Astrocyte (in vitro differentiated cells and primary cell): ENCODE data around the gene PILRA. TPM values are rescaled to one million over a fixed set of nuclear protein-coding genes. Genes with fewer than 3 reads are reported as not detected.

Source experiments
- DNase-seq: peaks from one replicate; pipeline ENCODE4 v3.0.0-alpha.2; 2010; ENCODE audit warnings: low read depth
- FAIRE-seq: peaks from 2 replicates; lab custom pipeline; 2011; peaks lifted over from hg19 to GRCh38; lab: Jason Lieb, UNC
- H2AFZ ChIP-seq: 2 replicates; pipeline ENCODE4 v1.6.0; 2012; ENCODE audit warnings: low read depth, low read length, inconsistent platforms
- H3K27ac ChIP-seq: 2 replicates; pipeline ENCODE4 v1.5.1; 2011; ENCODE audit warnings: low read depth, low read length, inconsistent platforms
- H3K27me3 ChIP-seq: 2 replicates; pipeline ENCODE4 v1.6.0; 2011; ENCODE audit warnings: low read length, inconsistent platforms; ENCODE audit not compliant: insufficient read depth
- H3K36me3 ChIP-seq: 2 replicates; pipeline ENCODE4 v1.5.1; 2011; ENCODE audit warnings: low read length, inconsistent platforms; ENCODE audit not compliant: insufficient read depth
- H3K4me1 ChIP-seq: 2 replicates; pipeline ENCODE4 v1.5.1; 2011; ENCODE audit warnings: low read length, inconsistent platforms; ENCODE audit not compliant: insufficient read depth
- H3K4me2 ChIP-seq: 2 replicates; pipeline ENCODE4 v1.6.0; 2012; ENCODE audit warnings: low read length, inconsistent platforms
- H3K4me3 ChIP-seq: 2 replicates; pipeline ENCODE4 v1.5.1; 2011; ENCODE audit warnings: low read depth, mild to moderate bottlenecking, low read length, inconsistent platforms; ENCODE audit not compliant: insufficient read depth
- H3K79me2 ChIP-seq: 2 replicates; pipeline ENCODE4 v1.6.0; 2012; ENCODE audit warnings: mild to moderate bottlenecking, low read length, inconsistent platforms; ENCODE audit not compliant: insufficient read depth
- H3K9ac ChIP-seq: 2 replicates; pipeline ENCODE4 v1.6.0; 2012; ENCODE audit warnings: mild to moderate bottlenecking, low read length, inconsistent platforms
- H3K9me3 ChIP-seq: 2 replicates; pipeline ENCODE4 v1.5.1; 2012; ENCODE audit warnings: low read depth, mild to moderate bottlenecking, low read length, inconsistent platforms; ENCODE audit not compliant: insufficient read depth
- H4K20me1 ChIP-seq: 2 replicates; pipeline ENCODE4 v1.6.0; 2012; ENCODE audit warnings: low read length, inconsistent platforms; ENCODE audit not compliant: insufficient read depth
- H3K27ac Mint-ChIP-seq: one replicate; pipeline ENCODE4 v1.8.0; 2021; ENCODE audit warnings: mild to moderate bottlenecking, mixed read lengths; ENCODE audit not compliant: unreplicated experiment
- H3K27me3 Mint-ChIP-seq: one replicate; pipeline ENCODE4 v1.8.0; 2021; ENCODE audit warnings: low read depth, mixed read lengths; ENCODE audit not compliant: unreplicated experiment
- H3K36me3 Mint-ChIP-seq: one replicate; pipeline ENCODE4 v1.8.0; 2021; ENCODE audit warnings: low read depth, mixed read lengths; ENCODE audit not compliant: unreplicated experiment
- H3K4me1 Mint-ChIP-seq: one replicate; pipeline ENCODE4 v1.8.0; 2021; ENCODE audit warnings: low read depth, mixed read lengths; ENCODE audit not compliant: unreplicated experiment
- H3K4me3 Mint-ChIP-seq: one replicate; pipeline ENCODE4 v1.8.0; 2021; ENCODE audit warnings: mild to moderate bottlenecking, moderate library complexity, mixed read lengths; ENCODE audit not compliant: unreplicated experiment
- H3K9me3 Mint-ChIP-seq: one replicate; pipeline ENCODE4 v1.8.0; 2021; ENCODE audit warnings: mild to moderate bottlenecking, mixed read lengths; ENCODE audit not compliant: unreplicated experiment
- CTCF ChIP-seq: IDR thresholded peaks from 2 replicates; pipeline ENCODE4 v1.5.1; 2011; ENCODE audit warnings: low read depth, mild to moderate bottlenecking, inconsistent platforms, low read length, moderate library complexity; ENCODE audit not compliant: insufficient read depth
- EZH2 ChIP-seq: IDR thresholded peaks from 2 replicates; pipeline ENCODE4 v1.6.1; 2012; ENCODE audit warnings: mild to moderate bottlenecking, low read length, inconsistent platforms; ENCODE audit not compliant: insufficient read depth
- total RNA-seq: library from RNA; stranded (reverse); gene quantifications from 2 replicates; pipeline ENCODE4 v1.2.1, GENCODE V29; 2021

The PILRA gene
- total RNA-seq, 1 donor from 2014 or later = 2.3 TPM

DNA sequence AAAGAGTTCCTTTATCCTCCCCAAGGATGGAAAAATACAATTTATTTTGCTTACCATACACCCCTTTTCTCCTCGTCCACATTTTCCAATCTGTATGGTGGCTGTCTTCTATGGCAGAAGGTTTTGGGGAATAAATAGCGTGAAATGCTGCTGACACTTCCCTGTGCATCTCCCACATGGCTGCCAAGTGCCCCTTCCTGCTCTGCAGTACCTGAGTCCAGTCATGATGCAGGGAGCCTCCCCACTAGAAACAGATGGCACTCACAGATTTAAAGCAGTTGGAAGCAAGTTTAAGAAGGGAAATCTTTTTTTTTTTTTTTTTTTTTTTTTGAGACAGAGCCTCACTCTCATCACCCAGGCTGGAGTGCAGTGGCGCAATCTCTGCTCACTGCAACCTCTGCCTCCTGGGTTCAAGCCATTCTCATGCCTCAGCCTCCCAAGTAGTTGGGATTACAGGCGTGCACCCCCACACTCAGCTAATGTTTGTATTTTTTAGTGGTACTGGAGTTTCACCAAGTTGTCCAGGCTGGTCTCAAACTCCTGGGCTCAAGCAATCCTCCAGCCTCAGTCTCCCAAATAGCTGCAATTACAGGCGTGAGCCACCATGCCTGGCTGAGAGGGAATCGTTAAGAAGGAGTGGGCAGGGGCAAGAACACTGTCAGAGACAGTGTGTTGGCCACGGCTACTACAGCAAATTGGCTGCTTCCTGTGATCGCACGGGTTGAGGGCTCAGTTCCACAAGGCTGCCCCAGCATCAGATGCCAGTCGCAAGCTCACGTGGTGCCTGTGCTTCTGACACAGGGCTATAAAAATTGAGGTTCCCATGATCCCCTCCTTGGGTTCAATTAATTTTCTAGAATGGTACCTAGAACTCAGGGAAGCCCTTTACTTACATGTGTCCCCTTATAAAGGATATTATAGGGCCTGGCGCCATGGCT, 5.3 kb upstream of the PILRA start:
- peaks cover 8% of the 10 kb centered on the region for H3K36me3 ChIP-seq
- no peaks in the 10 kb centered on the region for H3K4me1 Mint-ChIP-seq
- H3K4me1 ChIP-seq = no peaks in the 10 kb centered on the region
- H3K27ac ChIP-seq = no peak overlapping the region
- no peak for DNase-seq
- H3K27me3 Mint-ChIP-seq = no peaks in the 10 kb centered on the region
- FAIRE-seq = no peak
- H3K9ac ChIP-seq = no peak overlapping the region
- H3K27me3 ChIP-seq = no peaks in the 10 kb centered on the region
- TF ChIP-seq CTCF = no peak
- no peak for TF ChIP-seq EZH2
- H3K4me3 ChIP-seq = no peak overlapping the region
- H3K79me2 ChIP-seq = no peaks in the 10 kb centered on the region
- H3K4me2 ChIP-seq = no peak overlapping the region
- H2AFZ ChIP-seq = no peak overlapping the region
- no peaks in the 10 kb centered on the region for H3K9me3 ChIP-seq
- no peaks in the 10 kb centered on the region for H3K9me3 Mint-ChIP-seq
- peak overlapping the region; percentile 69 for H3K27ac Mint-ChIP-seq
- H4K20me1 ChIP-seq = no peaks in the 10 kb centered on the region
- H3K4me3 Mint-ChIP-seq = no peak overlapping the region
- H3K36me3 Mint-ChIP-seq = peaks cover 16% of the 10 kb centered on the region

GRCh38 chr7:100369105-100369504, 4.2 kb upstream of the PILRA start:
- no peak overlapping the region for H3K4me3 Mint-ChIP-seq
- H3K4me1 Mint-ChIP-seq = no peaks in the 10 kb centered on the region
- Histone ChIP-seq H4K20me1 (no peaks in the 10 kb centered on the region), H3K4me2 (no peak overlapping the region), H3K9me3 (no peaks in the 10 kb centered on the region), H3K4me3 (no peak overlapping the region), H3K79me2 (no peaks in the 10 kb centered on the region), H3K36me3 (peaks cover 2% of the 10 kb centered on the region), H3K27me3 (no peaks in the 10 kb centered on the region), H3K4me1 (no peaks in the 10 kb centered on the region), H3K9ac (no peak overlapping the region), H3K27ac (no peak overlapping the region), H2AFZ (no peak overlapping the region)
- FAIRE-seq (no peak), DNase-seq (no peak)
- H3K36me3 Mint-ChIP-seq = peaks cover 9% of the 10 kb centered on the region
- no peaks in the 10 kb centered on the region for H3K9me3 Mint-ChIP-seq
- no peaks in the 10 kb centered on the region for H3K27me3 Mint-ChIP-seq
- no peak for TF ChIP-seq EZH2
- no peak for TF ChIP-seq CTCF
- no peak overlapping the region for H3K27ac Mint-ChIP-seq

DNA sequence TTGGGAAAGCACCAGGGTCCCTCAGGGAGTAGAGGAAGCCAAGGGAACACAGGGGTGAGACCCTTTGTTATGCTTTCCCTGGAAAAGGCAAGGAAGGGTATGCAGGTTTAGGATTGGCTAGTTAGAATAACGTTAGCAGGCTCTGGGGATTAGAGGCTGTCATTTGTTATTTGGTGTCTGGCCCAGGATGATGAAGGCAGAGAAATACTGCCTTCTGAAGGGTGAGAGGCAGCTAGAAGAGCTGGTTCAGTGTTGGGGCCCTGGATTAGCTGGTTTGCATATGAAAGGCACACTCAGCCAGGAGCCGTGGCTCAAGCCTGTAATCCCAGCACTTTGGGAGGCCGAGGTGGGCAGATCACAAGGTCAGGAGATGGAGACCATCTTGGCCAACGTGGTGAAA, 3.0 kb upstream of the PILRA start:
- Histone ChIP-seq H3K4me1 (no peaks in the 10 kb centered on the region), H3K27ac (no peak overlapping the region), H3K4me3 (no peak overlapping the region), H3K79me2 (no peaks in the 10 kb centered on the region), H2AFZ (no peak overlapping the region), H3K36me3 (no peaks in the 10 kb centered on the region), H3K27me3 (no peaks in the 10 kb centered on the region), H4K20me1 (no peaks in the 10 kb centered on the region), H3K4me2 (no peak overlapping the region), H3K9ac (no peak overlapping the region), H3K9me3 (no peaks in the 10 kb centered on the region)
- Mint-ChIP-seq H3K9me3 (no peaks in the 10 kb centered on the region), H3K27me3 (peaks cover 8% of the 10 kb centered on the region), H3K4me3 (no peak overlapping the region), H3K36me3 (peaks cover 4% of the 10 kb centered on the region), H3K4me1 (no peaks in the 10 kb centered on the region), H3K27ac (no peak overlapping the region)
- TF ChIP-seq EZH2 = no peak
- TF ChIP-seq CTCF = no peak
- DNase-seq (no peak), FAIRE-seq (no peak)
